ENCODE results near the gene ONECUT1. TPM values are rescaled to one million over a fixed set of nuclear protein-coding genes. Genes with fewer than 3 reads are reported as not detected.

ONECUT1 gene
- total RNA-seq, 4 donors from 2014 or later = not detected

- ATAC-seq = no peak
- intact Hi-C loops (cut with DNase I; ENCODE audit: low total_unique reads) (loop anchor here (2.0 to 5.0 kb wide), 2 partner anchors 413 to 933 kb away; no protein-coding TSS in a partner anchor), in situ Hi-C loops (cut with MboI; ENCODE audit: low sequenced_read_pairs in 4 of 4) (loop anchor here in 2 of 4 donors (25.0 kb wide), 1 partner anchor 928 kb away; no protein-coding TSS in a partner anchor)
- Histone ChIP-seq H3K36me3 (no peaks in the 10 kb centered on the region), H3K4me1 (peaks cover 12 to 38% of the 10 kb centered on the region in 2 donors), H3K4me3 (peak overlapping the region in 1 of 4 donors; percentile 14), H3K9me3 (no peaks in the 10 kb centered on the region), H3K27me3 (peaks cover 83 to 89% (median 87%) of the 10 kb centered on the region in 3 donors), H3K27ac (no peak overlapping the region)
- no peak for TF ChIP-seq POLR2A (IDR thresholded peaks at IDR 0.05)
- TF ChIP-seq, protein P1, sequence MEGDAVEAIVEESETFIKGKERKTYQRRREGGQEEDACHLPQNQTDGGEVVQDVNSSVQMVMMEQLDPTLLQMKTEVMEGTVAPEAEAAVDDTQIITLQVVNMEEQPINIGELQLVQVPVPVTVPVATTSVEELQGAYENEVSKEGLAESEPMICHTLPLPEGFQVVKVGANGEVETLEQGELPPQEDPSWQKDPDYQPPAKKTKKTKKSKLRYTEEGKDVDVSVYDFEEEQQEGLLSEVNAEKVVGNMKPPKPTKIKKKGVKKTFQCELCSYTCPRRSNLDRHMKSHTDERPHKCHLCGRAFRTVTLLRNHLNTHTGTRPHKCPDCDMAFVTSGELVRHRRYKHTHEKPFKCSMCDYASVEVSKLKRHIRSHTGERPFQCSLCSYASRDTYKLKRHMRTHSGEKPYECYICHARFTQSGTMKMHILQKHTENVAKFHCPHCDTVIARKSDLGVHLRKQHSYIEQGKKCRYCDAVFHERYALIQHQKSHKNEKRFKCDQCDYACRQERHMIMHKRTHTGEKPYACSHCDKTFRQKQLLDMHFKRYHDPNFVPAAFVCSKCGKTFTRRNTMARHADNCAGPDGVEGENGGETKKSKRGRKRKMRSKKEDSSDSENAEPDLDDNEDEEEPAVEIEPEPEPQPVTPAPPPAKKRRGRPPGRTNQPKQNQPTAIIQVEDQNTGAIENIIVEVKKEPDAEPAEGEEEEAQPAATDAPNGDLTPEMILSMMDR (IDR thresholded peaks at IDR 0.05 in 4 of 5, conservative IDR thresholded peaks at IDR 0.05 in 1 of 5) = peak in 3 of 5 experiments; percentile 24 to 38 (median 27)
- no peak for DNase-seq
Observed at GRCh38 chr15:52783929-52784798, 6.0 kb downstream of the ONECUT1 start.

DNA sequence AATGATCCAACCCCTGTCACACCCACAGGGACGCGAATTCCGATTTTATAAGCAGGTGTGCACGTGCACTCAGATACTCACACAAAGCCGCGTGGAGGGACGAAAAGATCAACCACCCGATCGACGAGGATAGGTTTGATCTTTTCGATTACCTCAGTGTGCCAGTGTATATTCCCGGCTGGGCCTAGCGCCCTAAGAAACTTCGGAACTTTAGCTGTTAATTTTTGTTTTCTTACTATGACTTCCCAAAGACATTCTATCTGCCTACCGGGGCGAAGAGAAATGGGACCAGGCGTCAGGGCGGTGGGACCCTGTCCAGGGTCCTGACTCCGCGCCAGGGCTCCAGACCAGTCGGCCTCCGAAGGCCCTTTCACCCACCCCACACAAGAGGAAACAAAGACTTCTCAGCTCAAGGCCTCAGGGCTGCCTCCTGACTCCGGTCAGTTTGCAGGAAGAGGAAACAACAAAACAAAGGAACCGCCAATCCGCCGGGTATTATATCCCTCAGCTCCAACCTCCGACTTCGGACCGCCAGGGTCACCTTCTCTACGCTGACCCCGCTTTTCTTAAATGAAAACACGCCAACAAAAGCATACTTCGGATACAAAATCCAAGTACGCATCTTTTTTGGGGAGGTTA lies 6.8 kb downstream of the ONECUT1 start:
- ATAC-seq (no peak), DNase-seq (no peak)
- TF ChIP-seq POLR2A (IDR thresholded peaks at IDR 0.05) = no peak
- TF ChIP-seq, protein P1 (IDR thresholded peaks at IDR 0.05 in 4 of 5, conservative IDR thresholded peaks at IDR 0.05 in 1 of 5) = no peak
- in situ Hi-C loops (cut with MboI; ENCODE audit: low sequenced_read_pairs in 4 of 4) = loop anchor here in 2 of 4 donors (25.0 kb wide), 1 partner anchor 929 kb away; no protein-coding TSS in a partner anchor
- Histone ChIP-seq H3K27me3 (peaks cover 78 to 88% (median 79%) of the 10 kb centered on the region in 3 donors), H3K4me1 (peaks cover 7 to 30% of the 10 kb centered on the region in 2 donors), H3K9me3 (no peaks in the 10 kb centered on the region), H3K4me3 (no peak overlapping the region), H3K27ac (no peak overlapping the region), H3K36me3 (no peaks in the 10 kb centered on the region)
- intact Hi-C loops (cut with DNase I; ENCODE audit: low total_unique reads) = loop anchor here (2.0 to 5.0 kb wide), 2 partner anchors 413 to 934 kb away; no protein-coding TSS in a partner anchor

DNA sequence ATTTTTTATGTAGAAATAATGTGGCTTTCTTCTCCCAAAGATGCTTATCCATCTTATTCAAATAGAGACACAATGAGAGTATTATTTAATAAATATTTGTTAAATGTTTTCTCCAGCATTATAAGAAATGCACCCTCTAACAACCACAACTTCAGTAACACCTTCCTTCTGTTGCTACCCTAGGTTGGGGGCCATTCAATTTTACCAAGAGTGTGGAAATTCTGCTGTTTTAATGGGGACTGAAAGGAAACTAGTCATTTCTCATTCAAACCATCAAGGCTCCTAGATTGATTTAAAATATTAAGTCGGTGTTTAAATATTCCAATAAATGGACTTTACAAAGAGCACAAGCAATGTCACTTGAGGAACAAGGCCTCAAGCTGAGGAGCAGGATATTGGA lies 7.6 kb downstream of the ONECUT1 start:
- Histone ChIP-seq H3K4me1 (peaks cover 7 to 25% of the 10 kb centered on the region in 2 donors), H3K36me3 (no peaks in the 10 kb centered on the region), H3K27ac (no peak overlapping the region), H3K27me3 (peaks cover 76 to 86% (median 79%) of the 10 kb centered on the region in 3 donors), H3K4me3 (no peak overlapping the region), H3K9me3 (no peaks in the 10 kb centered on the region)
- in situ Hi-C loops (cut with MboI; ENCODE audit: low sequenced_read_pairs in 4 of 4) (loop anchor here in 2 of 4 donors (25.0 kb wide), 1 partner anchor 930 kb away; no protein-coding TSS in a partner anchor), intact Hi-C loops (cut with DNase I; ENCODE audit: low total_unique reads) (loop anchor here (2.0 to 5.0 kb wide), 2 partner anchors 414 to 935 kb away; no protein-coding TSS in a partner anchor)
- ATAC-seq (no peak), DNase-seq (no peak)
- no peak for TF ChIP-seq POLR2A (IDR thresholded peaks at IDR 0.05)
- TF ChIP-seq, protein P1 (IDR thresholded peaks at IDR 0.05 in 4 of 5, conservative IDR thresholded peaks at IDR 0.05 in 1 of 5) = no peak

- peak overlapping the region in 1 of 4 donors; percentile 40 for H3K4me3 ChIP-seq
- H3K27ac ChIP-seq = no peak overlapping the region
- H3K4me1 ChIP-seq = peaks cover 4 to 15% of the 10 kb centered on the region in 2 donors
- peaks cover 67 to 85% (median 78%) of the 10 kb centered on the region in 3 donors for H3K27me3 ChIP-seq
- in situ Hi-C loops (cut with MboI; ENCODE audit: low sequenced_read_pairs in 4 of 4) = loop anchor here in 2 of 4 donors (25.0 kb wide), 1 partner anchor 932 kb away; no protein-coding TSS in a partner anchor
- H3K9me3 ChIP-seq = no peaks in the 10 kb centered on the region
- H3K36me3 ChIP-seq = no peaks in the 10 kb centered on the region
- ATAC-seq (peak in 1 of 2 donors; percentile 48), DNase-seq (no peak)
- no peak for TF ChIP-seq POLR2A (IDR thresholded peaks at IDR 0.05)
- TF ChIP-seq, protein P1 (IDR thresholded peaks at IDR 0.05 in 4 of 5, conservative IDR thresholded peaks at IDR 0.05 in 1 of 5) = peak; percentile 37 to 88 (median 69)
- intact Hi-C loops (cut with DNase I; ENCODE audit: low total_unique reads) = loop anchor here (5.0 kb wide), 1 partner anchor 937 kb away; no protein-coding TSS in a partner anchor
Observed at GRCh38 chr15:52780172-52780980, 9.8 kb downstream of the ONECUT1 start.

Measured in gastrocnemius medialis (tissue), 4 donors.